ENCODE measurements around the gene IL37.
A peak's percentile ranks its signal among the peaks of the same experiment; 100 is the strongest.
"Not testable (repeated sequence)": the region's sequence is repeated elsewhere in the genome, so short reads cannot be mapped to it uniquely, and the experiment has no call there.

Gene IL37

DNA sequence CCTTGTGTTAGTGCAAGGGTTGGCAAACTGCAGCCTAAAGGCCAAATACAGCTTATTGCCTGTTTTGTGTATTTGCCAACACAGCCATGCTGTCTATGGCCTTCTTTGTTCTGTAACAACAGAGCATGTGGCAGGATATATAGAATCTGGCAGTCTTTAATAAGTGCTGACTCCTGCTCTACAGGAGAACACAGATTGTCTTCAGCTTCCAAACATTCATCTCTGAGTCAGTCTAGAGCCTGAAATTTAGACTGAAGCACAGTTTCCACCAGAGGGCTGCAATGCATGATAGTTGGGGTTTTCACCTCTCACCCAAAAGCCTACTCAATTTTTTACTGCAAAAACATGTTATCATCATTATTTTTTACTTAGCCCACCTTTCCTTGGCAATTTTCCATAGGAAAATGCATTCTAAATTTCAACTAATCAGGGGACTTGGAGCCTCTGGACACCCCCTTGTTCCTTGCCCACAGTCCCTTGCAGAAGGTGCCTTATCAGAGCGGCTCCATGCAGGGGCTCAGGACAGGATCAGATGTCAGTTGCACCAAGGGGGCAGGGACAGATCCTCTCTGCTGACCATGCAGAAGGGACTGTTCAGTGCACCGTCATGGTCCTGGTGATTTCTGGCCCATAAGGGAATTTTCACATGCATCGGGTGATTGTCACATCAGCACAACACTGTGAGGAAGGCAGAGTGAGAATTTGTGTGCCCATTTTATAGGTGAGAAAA is 12.4 kb downstream of the IL37 start:
- DNase-seq (ENCODE audit: low spot score), result peak; percentile 8

DNA sequence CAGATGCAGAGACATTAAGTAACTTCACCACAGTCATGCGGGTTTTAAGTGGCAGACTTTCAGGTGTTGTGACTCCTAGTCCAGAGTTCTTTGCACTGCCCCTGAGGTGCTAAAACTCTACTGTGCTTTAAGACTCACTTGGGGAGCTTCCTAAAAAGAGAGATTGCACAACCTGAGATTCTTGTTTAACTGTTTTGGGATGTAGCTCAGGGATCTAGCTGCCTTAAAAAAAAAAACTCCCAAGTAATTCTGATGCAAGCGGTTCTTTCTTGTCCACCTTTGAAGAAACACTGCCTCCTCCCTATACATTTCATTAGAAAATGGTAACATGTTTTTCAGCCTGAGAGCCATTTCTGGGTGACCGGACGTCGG is 13.0 kb downstream of the IL37 start:
- no peak for DNase-seq (ENCODE audit: low spot score)

DNA sequence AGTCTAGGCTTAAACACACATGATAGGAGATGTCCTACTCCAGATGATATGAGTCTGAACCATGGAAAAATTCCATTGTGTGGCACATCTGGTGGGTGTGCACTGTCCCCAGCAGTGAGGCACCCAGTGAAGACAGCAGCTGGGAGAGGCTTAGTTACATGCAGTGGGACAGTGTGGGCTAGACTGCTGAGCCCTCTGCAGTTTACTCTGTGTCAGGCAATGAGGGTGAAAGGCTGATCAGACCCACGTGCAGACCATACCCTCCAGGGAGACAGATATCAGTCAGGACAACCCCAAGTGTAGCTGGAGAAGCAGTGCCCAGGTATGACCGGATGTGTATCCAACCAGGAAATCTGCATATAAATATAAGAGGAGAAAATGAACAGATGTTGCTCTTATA is 13.4 kb downstream of the IL37 start:
- DNase-seq (ENCODE audit: low spot score), result no peak

DNA sequence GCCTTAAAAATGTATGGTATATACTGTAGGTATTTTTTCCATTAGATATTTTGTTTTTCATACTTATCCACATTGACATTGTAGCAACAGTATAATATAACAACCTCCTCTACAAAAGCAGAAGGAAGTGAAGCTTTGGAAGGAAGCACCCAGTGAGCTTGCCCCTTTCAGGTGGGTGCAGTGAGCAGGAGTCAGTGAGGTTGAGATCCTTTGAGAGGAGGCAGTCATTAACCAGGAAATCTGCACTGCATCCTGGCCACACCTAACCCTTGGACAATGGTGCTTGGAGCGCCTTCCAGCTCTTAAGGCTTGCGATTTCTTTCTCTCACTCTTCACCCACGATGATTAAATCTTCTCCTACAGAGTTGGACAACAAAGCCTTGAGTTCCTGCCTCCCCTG is 13.9 kb downstream of the IL37 start:
- no peak for DNase-seq (ENCODE audit: low spot score)

DNA sequence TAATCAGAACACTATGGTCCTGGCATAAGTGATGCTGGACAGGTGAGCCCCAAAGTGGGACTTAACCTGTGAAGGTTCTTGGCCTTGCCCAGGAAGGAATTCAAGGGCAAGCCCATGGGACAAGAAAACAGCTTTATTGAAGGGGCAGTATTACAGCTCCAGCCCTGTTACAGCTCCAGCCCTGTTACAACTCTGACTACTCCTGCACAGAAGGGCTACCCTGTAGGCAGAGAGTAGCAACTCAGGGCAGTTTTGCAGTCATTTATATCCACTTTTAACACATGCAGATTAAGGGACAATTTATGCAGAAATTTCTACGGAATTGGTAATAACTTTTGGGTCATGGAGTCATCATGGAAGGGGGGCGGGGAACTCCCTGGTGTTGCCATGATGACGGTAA is 15.7 kb downstream of the IL37 start:
- no peak for DNase-seq (ENCODE audit: low spot score)

DNA sequence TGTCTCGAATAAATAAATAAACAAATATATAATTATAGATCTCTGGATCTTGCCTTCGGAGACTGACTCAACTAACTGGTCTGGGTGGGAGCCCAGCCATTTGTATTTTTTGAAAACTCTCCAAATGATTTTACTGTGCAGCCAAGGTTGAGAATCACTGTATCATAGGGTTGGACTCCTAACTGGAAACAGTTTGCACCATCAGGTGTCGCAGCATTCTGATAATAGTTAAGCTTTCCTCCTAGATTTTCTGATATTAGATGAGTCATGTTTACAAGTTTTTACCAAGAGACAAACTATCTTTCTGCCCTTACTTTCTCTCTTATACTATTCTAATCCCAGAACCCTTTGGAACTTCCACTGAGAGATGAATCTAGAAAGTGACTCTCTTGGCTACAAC is 16.8 kb downstream of the IL37 start:
- no peak for DNase-seq (ENCODE audit: low spot score)

DNA sequence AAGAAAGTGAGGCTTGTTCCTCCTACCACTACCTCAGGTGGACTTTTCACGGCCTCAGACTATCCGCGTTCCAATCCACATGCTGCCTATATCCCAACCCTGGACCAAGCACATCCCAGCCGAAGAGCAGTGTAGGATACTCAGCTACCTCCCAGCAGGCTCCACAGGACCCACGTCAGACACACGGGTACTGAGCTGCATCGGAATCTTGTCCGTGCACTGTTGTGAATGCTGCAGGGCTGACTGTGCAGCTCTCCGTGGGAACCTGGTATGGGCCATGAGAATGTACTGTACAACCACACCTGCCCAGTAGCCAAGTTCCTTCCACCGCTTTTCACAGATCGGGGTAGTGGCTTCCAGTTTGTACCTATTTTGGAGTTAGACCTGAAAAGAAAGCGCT is 22.3 kb downstream of the IL37 start:
- DNase-seq (ENCODE audit: low spot score), result no peak

DNA sequence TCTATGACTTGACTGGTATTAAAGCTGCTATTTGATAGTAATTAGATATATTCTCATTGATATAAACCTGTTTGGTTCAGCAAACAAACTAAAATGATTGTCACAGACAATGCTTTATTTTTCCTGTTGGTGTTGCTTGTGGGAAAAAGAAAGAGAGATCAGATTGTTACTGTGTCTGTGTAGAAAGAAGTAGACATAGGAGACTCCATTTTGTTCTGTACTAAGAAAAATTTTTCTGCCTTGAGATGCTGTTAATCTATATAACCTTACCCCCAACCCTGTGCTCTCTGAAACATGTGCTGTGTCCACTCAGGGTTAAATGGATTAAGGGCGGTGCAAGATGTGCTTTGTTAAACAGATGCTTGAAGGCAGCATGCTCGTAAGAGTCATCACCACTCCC is 23.2 kb downstream of the IL37 start:
- not testable (repeated sequence) for DNase-seq (ENCODE audit: low spot score)

DNA sequence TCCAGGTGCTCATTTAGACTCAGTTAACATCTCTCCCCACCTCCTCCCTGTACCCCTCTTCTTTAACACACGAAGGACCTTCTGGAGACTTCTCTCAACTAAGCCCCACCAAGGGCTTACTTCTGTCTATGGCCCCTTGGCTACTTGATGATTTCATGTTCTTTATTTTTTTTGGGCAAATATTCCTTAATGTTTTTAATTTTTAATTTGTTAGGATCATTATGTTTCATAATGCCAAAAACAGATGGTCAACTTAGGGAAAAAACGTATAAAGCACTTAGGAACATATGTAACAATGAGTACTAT is 25.9 kb downstream of the IL37 start:
- DNase-seq (ENCODE audit: low spot score), result no peak

DNA sequence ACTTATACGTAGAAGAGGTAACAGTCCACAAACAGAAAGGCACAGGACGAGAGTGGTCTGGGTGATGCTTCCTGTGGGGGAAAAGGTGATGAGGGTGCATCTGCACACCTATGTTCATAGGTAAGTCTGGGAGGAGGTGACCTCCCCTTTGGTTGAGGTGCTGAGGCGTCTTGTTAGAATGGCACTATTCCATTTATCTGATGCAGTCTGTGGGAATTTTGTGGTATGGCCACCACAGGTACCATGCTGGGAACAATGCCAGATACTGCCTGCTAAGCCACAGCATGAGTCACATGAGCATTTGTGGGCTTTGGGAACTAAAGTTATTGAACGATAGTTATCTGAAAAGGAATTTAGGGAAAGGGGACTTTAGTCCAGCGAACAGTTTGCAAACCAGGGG is 27.9 kb downstream of the IL37 start:
- DNase-seq (ENCODE audit: low spot score), result no peak

DNA sequence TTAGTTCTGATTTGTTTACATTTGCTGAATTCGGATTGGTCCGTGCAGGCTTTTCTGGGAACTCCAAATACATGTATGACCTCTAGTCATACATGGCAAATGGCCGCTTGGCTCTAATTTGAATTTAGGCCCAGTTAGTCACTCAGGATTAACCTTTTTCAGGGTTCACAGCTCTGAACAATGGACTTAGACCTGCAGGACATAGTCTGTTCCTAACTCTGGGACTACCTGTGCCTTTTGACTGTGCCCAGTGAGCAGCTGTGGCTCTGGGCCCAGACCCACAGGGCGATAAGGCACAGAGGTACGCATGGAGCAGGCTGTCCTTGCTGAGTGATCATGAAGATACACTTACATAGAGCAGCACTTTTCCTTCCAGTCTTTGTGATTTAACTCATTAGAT is 28.5 kb downstream of the IL37 start:
- no peak for DNase-seq (ENCODE audit: low spot score)

DNA sequence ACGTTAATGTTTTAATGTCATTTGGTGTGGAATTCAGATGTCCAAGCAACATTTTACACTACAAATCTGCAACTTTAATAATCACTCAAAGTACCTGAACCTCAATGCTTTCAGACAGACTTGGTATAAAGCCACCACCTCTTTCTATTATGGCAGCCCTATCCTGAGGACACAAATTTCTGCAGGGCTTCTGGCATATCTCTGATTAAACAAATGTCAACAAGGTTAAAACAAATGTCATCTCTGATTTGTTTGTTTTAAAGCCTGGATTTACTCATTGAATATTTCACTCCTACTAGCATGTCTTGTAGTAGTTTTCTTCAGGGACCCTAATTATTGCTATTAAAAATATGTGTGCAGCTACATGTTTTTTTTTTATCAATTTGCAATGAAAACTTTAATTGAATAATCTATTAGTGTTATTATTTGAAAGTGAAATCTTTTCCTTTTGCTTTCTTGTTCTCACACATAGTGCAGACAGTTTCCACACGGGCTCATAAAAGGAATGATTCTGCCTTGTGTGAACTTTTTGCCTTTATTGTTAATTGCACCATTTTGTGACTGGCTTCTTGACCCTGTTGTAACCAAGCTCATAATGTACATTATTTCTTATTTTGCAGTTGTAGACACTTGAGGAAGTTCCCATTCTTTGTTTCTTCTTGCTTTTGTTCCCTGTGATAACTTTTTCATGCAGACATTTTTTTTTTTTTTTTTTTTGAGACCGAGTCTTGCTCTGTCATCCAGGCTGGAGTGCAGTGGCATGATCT is 30.1 kb downstream of the IL37 start:
- DNase-seq (ENCODE audit: low spot score), result no peak

DNA sequence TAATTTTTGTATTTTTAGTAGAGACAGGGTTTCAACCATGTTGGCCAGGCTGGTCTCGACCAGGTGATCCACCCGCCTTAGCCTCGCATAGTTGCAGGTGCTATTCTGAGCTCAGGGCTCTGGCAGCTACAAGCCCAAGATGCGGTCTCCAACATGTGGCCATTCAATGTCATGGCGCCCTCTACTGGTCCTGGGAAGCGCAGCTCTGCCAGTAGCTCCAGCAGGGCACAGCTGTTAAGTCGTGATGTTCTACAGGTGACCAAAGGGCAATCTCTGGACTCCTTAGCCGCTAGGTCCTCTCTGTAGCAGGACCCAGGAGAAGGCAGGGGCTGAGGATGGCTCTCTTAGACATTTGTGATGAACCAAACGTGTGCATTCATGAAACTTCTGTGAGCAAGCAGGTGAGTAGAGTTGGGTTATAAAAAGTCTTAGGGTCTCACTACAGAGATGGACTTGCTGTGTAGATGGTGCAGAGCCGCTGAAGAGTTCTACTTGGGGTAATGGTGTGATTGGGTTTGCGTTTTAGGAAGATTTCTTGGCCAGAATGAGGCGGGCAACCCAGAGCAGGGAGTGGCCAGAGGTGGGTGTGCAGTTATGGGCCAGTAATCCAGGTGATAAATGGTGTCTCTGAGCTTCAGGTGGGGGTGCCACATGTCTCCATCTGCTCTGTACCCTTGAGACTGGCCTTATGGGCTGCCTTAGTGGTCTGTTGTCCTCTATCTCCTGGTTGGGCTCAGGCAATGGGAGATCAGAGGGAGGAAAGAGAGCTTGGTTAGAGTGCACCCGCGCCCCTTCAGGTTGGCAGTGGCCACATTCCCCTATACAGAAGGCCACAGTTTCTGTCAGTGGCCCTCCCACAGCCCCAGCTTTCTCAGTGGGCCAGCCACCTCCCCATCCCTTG is 31.0 kb downstream of the IL37 start:
- peak; percentile 55 for DNase-seq (ENCODE audit: low spot score)

DNA sequence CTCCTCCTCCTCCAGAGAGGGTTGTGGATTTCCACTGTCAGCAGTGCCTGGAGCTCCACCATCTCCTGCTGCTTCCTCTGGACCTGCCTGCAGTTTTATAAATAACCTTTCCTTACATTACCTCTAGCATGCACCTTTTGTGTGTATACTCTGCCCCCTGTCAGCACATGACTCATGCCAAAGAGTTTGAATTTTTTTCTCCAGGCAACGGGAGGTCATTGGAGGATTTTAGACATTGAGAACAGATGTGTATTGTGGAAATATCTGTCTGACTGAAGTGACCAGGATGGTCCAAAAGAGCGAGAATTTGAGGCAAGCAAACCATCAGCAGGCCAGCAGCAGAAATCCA is 31.7 kb downstream of the IL37 start:
- DNase-seq (ENCODE audit: low spot score), result peak; percentile 5

DNA sequence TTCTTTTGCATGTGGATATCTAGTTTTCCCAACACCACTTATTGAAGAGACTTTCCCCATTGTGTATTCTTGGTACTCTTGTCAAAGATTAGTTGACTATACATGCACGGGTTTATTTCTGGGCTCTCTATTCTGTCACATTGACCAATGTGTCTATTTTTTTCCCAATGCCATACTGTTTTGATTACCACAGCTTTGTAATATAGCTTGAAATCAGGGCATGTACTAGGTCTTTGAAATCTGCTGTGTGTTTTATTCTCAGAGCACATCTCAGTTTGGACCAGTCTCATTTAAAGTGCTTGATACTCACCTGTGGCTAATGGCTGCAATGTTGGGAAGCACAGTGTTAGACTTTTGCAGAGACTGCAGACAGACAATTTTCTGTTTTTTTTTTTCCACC is 34.0 kb downstream of the IL37 start:
- no peak for DNase-seq (ENCODE audit: low spot score)

DNA sequence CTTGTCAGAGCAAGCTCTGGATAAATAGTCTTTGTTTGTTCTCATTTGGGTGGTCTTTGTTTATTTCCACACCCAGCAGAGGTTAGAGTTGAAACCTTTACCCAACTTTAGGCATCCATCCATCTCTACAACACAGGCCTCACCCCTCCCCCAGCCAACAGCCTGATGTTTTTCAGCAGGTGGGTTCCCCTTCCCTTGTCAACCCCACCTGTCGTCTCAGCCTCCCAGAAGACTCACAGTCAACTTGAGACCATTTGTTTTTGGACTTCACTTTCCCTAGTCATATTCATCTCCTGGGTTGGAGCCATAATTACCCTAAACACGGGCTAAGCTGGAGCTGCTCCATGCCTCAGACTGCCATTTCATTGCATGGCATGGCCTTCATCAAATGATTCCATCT is 35.1 kb downstream of the IL37 start:
- no peak for DNase-seq (ENCODE audit: low spot score)

DNA sequence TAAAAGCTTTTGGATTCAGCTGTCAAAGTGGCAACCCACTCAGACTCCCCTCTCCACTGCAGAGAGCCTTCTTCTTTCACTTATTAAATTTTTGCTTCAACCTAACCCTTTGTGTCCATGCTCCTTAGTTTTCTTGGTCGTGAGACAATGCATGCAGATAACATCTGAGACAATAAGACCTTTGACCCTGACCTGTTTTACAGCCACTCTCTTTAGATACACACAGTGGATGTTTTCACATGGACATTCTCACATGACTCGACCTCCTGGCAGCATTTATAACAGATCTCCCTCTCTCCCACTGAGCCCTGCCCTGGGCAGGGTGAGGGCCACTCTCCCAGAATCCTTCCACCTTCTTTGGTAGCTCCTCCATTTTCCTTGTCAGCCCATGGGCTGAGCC is 36.4 kb downstream of the IL37 start:
- no peak for DNase-seq (ENCODE audit: low spot score)

DNA sequence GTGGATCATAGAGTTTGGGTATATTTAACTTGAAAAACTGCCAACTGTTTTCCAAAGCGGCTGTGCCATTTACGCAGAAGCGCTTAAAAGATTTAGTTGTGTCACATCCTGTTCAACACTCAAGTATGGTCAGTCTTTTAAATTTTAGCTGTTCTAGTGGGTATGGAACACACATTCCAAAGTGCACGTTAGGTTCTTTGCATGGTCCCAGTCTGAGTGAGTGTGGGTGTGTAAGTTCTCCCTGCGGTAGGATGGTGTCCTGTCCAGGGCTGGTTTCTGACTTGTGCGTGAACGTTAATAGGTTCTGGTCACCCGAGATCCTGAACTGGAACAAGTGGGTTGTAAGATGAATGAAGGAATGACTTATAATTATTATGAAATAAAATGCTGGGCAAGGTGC is 38.5 kb downstream of the IL37 start:
- no peak for DNase-seq (ENCODE audit: low spot score)

DNA sequence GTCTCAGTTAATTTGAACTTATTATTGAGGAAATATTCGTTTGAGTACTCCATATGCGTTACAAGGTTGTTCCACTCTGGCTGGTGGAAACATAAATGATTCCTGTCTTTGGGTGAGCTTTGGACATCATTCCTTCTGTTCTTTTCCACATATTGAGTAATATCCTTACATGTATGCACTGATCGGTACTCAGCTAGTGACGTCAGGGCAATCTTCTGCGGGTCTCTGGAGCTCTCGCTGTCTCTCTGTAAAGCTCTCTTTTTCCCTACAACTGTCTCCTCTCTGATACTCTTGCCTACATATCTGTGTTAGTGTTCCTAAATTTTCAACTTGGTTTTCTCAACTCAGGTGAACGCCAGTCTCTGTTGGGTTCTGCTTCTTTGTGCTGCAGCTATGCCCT is 43.4 kb downstream of the IL37 start:
- no peak for DNase-seq (ENCODE audit: low spot score)

DNA sequence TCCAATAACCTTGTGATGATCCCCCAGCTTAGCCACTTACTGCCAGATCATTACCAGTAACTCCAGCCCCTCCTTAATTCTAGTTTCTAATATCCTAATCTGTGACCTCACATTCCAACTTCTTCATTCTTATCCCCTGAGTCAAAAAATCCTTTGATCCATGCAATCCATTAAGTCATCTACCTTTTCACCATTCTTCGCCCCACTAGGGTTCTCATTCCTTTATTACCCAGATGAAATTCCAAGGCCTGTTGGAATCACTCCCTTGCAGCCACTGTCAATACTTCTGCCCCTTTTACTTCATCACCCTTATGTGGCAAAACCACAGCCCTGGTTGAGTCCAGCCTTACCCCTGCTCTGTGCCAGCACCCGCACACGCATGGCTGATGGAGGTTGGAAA is 46.5 kb downstream of the IL37 start:
- DNase-seq (ENCODE audit: low spot score), result no peak

DNA sequence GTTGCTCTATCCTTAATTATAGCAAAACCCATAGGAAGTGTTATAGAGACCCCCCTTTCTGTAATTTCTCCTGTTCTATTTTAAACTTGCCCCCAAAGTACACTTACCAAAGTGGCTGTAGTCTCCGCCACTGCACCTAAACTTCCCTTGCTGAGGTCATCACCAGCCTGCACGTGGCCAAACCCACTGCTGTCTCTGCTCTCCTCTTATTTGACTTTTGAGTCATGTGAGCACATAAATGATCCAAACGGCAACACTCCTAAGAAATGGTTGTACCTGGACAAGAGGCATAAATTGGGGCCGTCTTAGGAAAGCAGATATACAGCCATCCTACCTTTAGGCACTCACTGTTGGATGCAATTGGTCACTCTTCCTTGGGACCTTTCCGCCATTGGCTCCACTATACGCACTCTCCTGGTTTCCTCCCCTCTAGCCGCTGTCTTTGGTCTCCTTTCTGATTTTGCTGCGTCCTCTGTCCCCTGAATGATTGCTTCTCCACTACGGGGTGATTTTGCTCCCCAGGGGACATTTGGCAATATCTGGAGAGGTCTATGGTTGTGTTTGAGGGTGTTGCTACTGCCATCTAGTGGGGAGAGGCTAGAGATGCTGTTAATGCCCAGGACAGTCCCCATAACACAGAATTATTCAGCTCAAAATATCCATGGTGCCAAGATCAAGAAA is 47.6 kb downstream of the IL37 start:
- peak; percentile 81 for DNase-seq (ENCODE audit: low spot score)

DNA sequence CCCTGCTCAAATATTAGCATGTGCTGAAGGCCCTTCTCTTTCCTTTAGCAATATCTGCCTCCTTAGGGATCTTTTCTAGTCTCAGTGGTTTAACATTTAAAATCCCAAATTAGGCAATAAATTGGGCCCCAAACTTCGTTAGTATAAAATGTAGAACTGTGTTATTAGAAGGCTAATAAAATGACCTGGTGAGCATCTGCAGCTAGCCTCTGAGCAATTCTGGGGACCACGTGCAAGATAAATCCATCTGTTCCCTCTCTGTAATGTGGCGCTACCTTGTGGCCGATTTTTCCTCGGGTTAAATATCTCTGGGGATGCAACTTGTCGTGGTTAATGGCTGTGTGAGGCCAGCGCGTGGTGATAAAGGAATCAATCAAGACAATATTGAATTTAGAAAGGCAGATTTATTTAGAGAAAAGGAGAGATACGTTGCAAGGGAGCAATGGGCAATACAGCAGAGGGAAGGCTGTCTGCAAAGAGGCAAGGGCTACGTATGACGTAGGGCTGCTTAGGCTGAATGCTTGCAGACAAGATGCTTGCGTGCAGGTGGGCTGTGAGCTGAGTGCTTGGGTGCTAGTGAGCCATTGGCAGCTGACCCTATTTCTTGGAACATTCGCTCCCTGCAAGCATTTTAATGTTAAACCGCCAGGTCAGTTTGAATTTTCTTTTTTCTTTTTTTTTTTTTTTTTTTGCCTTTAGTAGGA is 48.3 kb downstream of the IL37 start:
- peak; percentile 36 for DNase-seq (ENCODE audit: low spot score)
